ENCODE results near the gene TBCD. TPM values are rescaled to one million over a fixed set of nuclear protein-coding genes. Genes with fewer than 3 reads are reported as not detected.

The TBCD gene
- total RNA-seq, 1 experiment from 2014 or later: 94.6 TPM

GRCh38 chr17:82821554-82821953 is 69.7 kb downstream of the TBCD start:
- no peak overlapping the region for H3K4me3 Mint-ChIP-seq (ENCODE audit: unreplicated experiment)
- H3K27ac Mint-ChIP-seq (ENCODE audit: unreplicated experiment): no peak overlapping the region
- POLR2A ChIA-PET: no interaction called here

GRCh38 chr17:82822281-82822680 is 70.4 kb downstream of the TBCD start:
- ChIA-PET POLR2A (no interaction called here), CTCF (interaction anchor here (0.5 to 1.0 kb wide), 2 partner anchors 95 to 379 kb away, joined by 3 read pairs; no protein-coding TSS in a partner anchor)
- no TSS peak for BruUV-seq (replicated peaks)
- H3K9me3 ChIP-seq: no peaks in the 10 kb centered on the region
- TF ChIP-seq CTCF (IDR thresholded peaks at IDR 0.05; ENCODE audit: insufficient read depth in 1 of 2, low read depth in 1 of 2, low read length in 1 of 2, severe bottlenecking in 1 of 2, unreplicated experiment in 1 of 2): no peak
- no peak overlapping the region for H3K27ac Mint-ChIP-seq (ENCODE audit: unreplicated experiment)
- H3K27me3 ChIP-seq (replicated peaks; ENCODE audit: control insufficient read depth, insufficient read depth, low read length): no peaks in the 10 kb centered on the region
- no peaks in the 10 kb centered on the region for H3K4me1 ChIP-seq
- intact Hi-C loops (cut with micrococcal nuclease; ENCODE audit: unreplicated experiment): no loop called here
- no peak overlapping the region for H3K4me3 ChIP-seq (ENCODE audit: low read depth, low read length)
- peaks cover 9% of the 10 kb centered on the region for H3K9me3 Mint-ChIP-seq (ENCODE audit: unreplicated experiment)
- H3K4me1 Mint-ChIP-seq (ENCODE audit: low read depth, unreplicated experiment): no peaks in the 10 kb centered on the region
- H3K4me3 Mint-ChIP-seq (ENCODE audit: unreplicated experiment): no peak overlapping the region
- H3K36me3 Mint-ChIP-seq (ENCODE audit: insufficient read depth, unreplicated experiment): peaks cover 32% of the 10 kb centered on the region
- no peak for DNase-seq
- H3K27me3 Mint-ChIP-seq (ENCODE audit: insufficient read depth, unreplicated experiment): no peaks in the 10 kb centered on the region
- H3K36me3 ChIP-seq (ENCODE audit: control insufficient read depth, insufficient read depth, low read length): peaks cover 2% of the 10 kb centered on the region

More at GRCh38 chr17:82821554-82821953, 69.7 kb downstream of the TBCD start:
- H3K9me3 ChIP-seq: no peaks in the 10 kb centered on the region
- CTCF ChIA-PET: no interaction called here
- H3K36me3 ChIP-seq (ENCODE audit: control insufficient read depth, insufficient read depth, low read length): peaks cover 2% of the 10 kb centered on the region
- intact Hi-C loops (cut with micrococcal nuclease; ENCODE audit: unreplicated experiment): no loop called here
- Mint-ChIP-seq H3K4me1 (ENCODE audit: low read depth, unreplicated experiment) (no peaks in the 10 kb centered on the region), H3K36me3 (ENCODE audit: insufficient read depth, unreplicated experiment) (peaks cover 26% of the 10 kb centered on the region), H3K9me3 (ENCODE audit: unreplicated experiment) (peaks cover 9% of the 10 kb centered on the region), H3K27me3 (ENCODE audit: insufficient read depth, unreplicated experiment) (no peaks in the 10 kb centered on the region)
- no peaks in the 10 kb centered on the region for H3K4me1 ChIP-seq
- no TSS peak for BruUV-seq (replicated peaks)
- DNase-seq: no peak
- no peak overlapping the region for H3K4me3 ChIP-seq (ENCODE audit: low read depth, low read length)
- no peaks in the 10 kb centered on the region for H3K27me3 ChIP-seq (replicated peaks; ENCODE audit: control insufficient read depth, insufficient read depth, low read length)
- no peak for TF ChIP-seq CTCF (IDR thresholded peaks at IDR 0.05; ENCODE audit: insufficient read depth in 1 of 2, low read depth in 1 of 2, low read length in 1 of 2, severe bottlenecking in 1 of 2, unreplicated experiment in 1 of 2)

- Mint-ChIP-seq H3K36me3 (ENCODE audit: insufficient read depth, unreplicated experiment) (peaks cover 34% of the 10 kb centered on the region), H3K27ac (ENCODE audit: unreplicated experiment) (no peak overlapping the region)
- CTCF ChIA-PET: interaction anchor here (1.0 kb wide), 1 partner anchor 95 kb away, joined by 3 read pairs; no protein-coding TSS in a partner anchor
Observed at GRCh38 chr17:82823004-82823403, 71.1 kb downstream of the TBCD start.

More at GRCh38 chr17:82823004-82823403, 71.1 kb downstream of the TBCD start:
- no peaks in the 10 kb centered on the region for H3K4me1 ChIP-seq
- BruUV-seq (replicated peaks): no TSS peak
- Mint-ChIP-seq H3K27me3 (ENCODE audit: insufficient read depth, unreplicated experiment) (no peaks in the 10 kb centered on the region), H3K4me3 (ENCODE audit: unreplicated experiment) (no peak overlapping the region), H3K9me3 (ENCODE audit: unreplicated experiment) (peaks cover 9% of the 10 kb centered on the region), H3K4me1 (ENCODE audit: low read depth, unreplicated experiment) (no peaks in the 10 kb centered on the region)
- peak; percentile 25 to 38 for TF ChIP-seq CTCF (IDR thresholded peaks at IDR 0.05; ENCODE audit: insufficient read depth in 1 of 2, low read depth in 1 of 2, low read length in 1 of 2, severe bottlenecking in 1 of 2, unreplicated experiment in 1 of 2)
- POLR2A ChIA-PET: no interaction called here
- H3K9me3 ChIP-seq: no peaks in the 10 kb centered on the region
- DNase-seq: peak in 1 of 2 experiments; percentile 36
- peaks cover 2% of the 10 kb centered on the region for H3K36me3 ChIP-seq (ENCODE audit: control insufficient read depth, insufficient read depth, low read length)
- H3K4me3 ChIP-seq (ENCODE audit: low read depth, low read length): no peak overlapping the region
- intact Hi-C loops (cut with micrococcal nuclease; ENCODE audit: unreplicated experiment): no loop called here
- no peaks in the 10 kb centered on the region for H3K27me3 ChIP-seq (replicated peaks; ENCODE audit: control insufficient read depth, insufficient read depth, low read length)

All from Caco-2 (cell line).